Hematopoietic multipotent progenitor cell treated with erythropoietin and hydrocortisone succinate and interleukin-3 and kit ligand, for 4 days (in vitro differentiated cells): Measurements from ENCODE around the gene ITGB4.

ENCODE experiments used
- DNase-seq: peaks from one replicate; pipeline ENCODE4 v3.0.0-alpha.2; 2015

ITGB4 gene

GRCh38 chr17:75720656-75721462 is at the start of gene ITGB4:
ITGB4 (plus strand) TSS chr17:75721459; CDS start chr17:75724704, 3,245 bp downstream.
- DNase-seq = peak; percentile 66

GRCh38 chr17:75672011-75672410 is 49.2 kb upstream of the ITGB4 start:
- DNase-seq = no peak

GRCh38 chr17:75673487-75673886 is 47.8 kb upstream of the ITGB4 start:
- no peak for DNase-seq

GRCh38 chr17:75676461-75676860 is 44.8 kb upstream of the ITGB4 start:
- DNase-seq = no peak

- peak; percentile 30 for DNase-seq
These were observed 41.5 kb upstream of the ITGB4 start for GRCh38 chr17:75679706-75680211.

DNA sequence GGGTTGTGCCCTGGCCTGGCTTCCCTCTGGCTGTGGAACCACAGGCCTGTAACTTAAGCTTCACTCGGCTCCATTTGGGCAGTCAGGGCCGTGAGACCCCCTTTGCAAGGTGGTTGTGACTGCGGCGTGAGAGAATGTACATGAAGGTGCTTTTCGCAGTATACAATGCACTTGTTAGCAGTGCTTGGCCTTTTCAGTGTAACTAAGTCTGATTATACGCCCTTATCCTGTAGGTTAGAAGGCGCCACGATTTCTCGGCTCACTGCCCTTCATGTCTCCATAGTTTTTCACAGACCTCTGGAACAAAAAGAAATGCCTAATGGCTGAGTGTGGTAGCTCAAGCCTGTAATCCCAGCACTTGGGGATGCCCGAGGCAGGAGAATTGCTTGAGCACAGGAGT is 40.8 kb upstream of the ITGB4 start:
- no peak for DNase-seq

DNA sequence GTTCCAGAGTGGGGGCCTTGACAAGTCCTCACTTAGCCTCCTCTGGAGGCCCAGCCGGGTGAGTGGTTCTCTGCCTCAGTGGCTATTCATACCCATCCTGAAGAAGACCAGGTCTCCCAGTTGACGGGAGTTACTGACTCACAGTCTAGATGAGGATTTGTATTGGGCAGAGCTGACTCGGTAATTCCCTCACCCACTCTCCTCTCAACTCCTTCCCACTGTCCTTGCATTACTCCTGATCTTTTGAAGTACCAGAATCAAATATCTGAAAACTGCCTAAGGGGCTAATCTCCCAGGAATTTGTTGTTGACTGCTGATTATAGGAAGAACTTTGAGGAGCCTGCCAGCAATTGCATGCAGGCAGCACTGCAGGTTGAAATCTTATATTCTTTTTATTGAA is 40.0 kb upstream of the ITGB4 start:
- DNase-seq = no peak

DNA sequence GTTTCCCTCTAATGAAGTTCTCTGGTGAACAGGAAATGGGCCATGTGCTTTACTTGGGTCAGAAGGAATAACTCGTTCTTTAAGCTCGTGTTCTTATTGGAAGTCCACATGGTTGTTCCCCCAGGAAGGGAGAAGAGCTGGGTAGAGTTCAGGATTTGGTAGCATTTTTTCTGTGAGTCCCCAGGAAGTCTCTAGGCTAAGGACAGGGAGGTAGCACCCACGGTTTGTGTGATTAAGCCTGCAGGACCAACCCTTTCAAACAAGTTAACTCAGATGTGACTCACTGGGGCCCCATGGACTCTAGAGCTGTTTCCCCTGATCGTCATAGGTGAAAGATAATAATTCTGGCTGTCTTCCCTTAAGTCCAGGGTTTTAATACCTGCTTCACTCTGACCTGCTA is 37.7 kb upstream of the ITGB4 start:
- DNase-seq = no peak

DNA sequence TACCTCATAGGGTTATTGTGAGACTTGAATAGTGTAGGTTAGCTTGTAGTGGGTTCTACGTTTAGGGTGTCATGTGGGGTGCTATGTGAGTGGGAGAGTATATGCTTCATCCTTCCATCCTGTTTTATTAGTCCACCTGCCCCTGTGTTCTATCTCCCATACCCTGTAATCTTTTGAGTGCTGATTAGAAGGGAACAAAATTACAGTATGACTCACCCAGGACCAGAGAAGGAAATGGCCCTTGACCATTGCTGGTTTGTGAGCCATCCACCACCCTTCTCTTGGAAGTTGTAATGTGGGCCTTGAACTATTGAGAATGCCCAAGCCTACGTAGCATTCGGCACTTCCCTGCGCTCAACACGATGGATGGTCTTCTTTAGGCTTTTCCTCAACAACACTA is 37.0 kb upstream of the ITGB4 start:
- no peak for DNase-seq

DNA sequence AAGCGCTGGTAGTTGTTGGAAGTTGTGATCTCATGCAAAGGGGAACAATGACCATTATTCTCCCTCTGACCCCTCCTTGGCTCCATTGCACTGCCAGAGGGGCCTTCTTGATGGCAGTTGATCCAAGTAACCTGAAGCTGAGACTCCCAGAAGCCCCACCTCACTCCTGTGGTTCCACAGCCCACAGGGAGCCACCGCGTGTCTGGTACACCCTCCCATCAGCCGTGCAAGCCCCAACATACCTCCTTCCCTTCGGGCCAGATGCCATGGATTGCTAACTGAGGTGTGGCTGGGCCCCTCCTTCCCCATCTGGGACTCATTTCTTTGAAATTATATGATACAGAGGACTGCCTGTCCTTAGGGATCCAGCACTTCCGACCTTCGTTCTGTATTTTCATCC is 36.3 kb upstream of the ITGB4 start:
- DNase-seq = no peak

GRCh38 chr17:75685499-75685898 is 35.8 kb upstream of the ITGB4 start:
- DNase-seq = no peak

DNA sequence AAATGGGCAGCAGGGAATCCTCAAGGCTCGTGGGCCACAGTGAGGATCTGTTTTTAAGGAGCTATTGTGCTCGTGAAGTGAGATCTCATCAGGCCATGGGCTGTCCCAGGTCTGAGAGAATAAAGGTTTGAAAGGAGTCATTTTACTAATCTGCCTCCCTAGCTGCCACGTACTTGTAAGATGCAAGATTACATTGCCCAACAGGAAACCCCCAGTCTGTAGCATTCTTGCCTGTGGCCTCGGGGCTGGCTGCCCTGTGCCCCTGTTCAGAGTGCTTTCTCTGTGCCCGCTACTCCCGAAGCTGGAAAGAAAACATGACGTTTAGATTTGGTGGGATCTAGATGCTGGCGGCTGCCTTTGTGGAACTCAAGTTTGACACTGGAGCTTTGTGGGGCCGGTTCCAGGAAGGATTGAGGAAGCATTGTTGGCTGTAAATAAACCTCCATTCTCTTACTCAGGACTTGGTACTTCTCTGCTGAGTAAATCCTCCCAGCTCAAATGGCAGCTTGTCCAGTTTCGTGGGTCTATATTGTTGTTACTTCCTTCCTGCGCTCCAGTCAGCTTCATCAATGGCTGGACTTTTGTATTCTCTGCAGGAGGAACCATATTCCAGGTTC is 32.9 kb upstream of the ITGB4 start:
- DNase-seq = peak; percentile 80

GRCh38 chr17:75689441-75689873 is 31.8 kb upstream of the ITGB4 start:
- peak; percentile 38 for DNase-seq

DNA sequence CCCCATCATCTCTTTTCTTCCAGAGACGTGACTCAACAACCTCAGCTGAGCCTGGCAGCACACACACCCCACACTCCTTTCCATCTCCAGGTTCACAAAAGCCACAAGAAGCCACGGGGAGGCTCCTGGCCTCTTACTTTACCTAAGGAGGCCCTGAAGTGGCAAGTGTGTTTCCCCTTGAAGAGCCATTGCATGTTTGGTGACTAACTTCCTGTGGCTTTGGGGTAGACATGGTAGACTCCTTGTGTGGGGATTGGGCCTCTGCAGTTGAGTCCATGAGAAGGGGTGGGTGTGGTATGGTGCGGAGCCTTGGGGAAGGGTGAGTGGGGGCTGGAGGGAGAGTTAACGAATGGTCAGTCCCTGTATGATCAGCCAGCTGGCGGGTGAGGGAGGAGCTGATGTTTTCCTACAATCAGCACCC is 29.9 kb upstream of the ITGB4 start:
- peak; percentile 37 for DNase-seq

- DNase-seq = no peak
These were observed 29.2 kb upstream of the ITGB4 start for GRCh38 chr17:75691801-75692626.

- DNase-seq = no peak
These were observed 28.3 kb upstream of the ITGB4 start for GRCh38 chr17:75692976-75693375.

GRCh38 chr17:75693500-75694481 is 27.5 kb upstream of the ITGB4 start:
- no peak for DNase-seq

GRCh38 chr17:75694536-75694935 is 26.7 kb upstream of the ITGB4 start:
- no peak for DNase-seq

GRCh38 chr17:75695141-75695829 is 26.0 kb upstream of the ITGB4 start:
- no peak for DNase-seq

DNA sequence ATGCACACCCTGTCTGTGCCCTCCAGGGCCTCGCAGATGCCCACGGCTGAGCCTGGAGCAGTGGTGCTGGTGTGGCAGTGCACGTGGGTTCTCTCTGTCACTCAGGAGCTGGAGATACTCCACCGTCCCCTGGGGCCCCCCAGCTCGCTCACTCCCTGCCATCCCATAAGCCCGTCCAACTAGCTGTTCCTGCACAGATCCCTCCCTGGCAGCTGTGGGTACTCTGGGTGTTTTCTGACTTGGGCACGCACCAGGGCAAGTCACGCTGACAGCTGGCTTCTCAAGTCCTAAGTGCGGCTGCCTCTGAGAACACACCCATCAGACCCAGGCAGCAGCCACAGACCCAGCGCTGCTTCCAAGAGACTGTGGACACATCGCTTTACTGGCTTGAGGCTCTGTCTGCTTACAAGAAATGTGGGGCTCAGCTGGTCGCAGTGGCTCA is 25.4 kb upstream of the ITGB4 start:
- DNase-seq = no peak

- DNase-seq = no peak
These were observed 23.5 kb upstream of the ITGB4 start for GRCh38 chr17:75697651-75698291.
